GM12878 (cell line): ENCODE results near the gene MYBPC2. TPM values are rescaled to one million over a fixed set of nuclear protein-coding genes. Genes with fewer than 3 reads are reported as not detected.

ENCODE experiments used
- ATAC-seq: fragments of 200-7000 bp; cut with Tn5 transposase; 3 replicates; pipeline ENCODE4 v1.9.1; 2020; ENCODE audit warnings: mild to moderate bottlenecking, moderate library complexity
- BruUV-seq: library from RNA; stranded (reverse); fragments of 400-500 nt; replicated peaks from 2 replicates; lab custom pipeline; 2021; lab: Mats Ljungman, UMichigan
- CTCF ChIA-PET: fragments of 300-600 bp; sonication (Branson Sonifier 250); formaldehyde crosslinking; extraction: SDS; loops from one replicate; lab custom pipeline; 2021; ENCODE audit warnings: inconsistent platforms; lab: Yijun Ruan, JAX
- POLR2A ChIA-PET: fragments of 350-600 bp; formaldehyde crosslinking; extraction: SDS; loops from one replicate; lab custom pipeline; 2021; ENCODE audit warnings: inconsistent platforms; lab: Charles Lee
- RAD21 ChIA-PET: fragments of 300-600 bp; sonication (Branson Sonifier 250); formaldehyde crosslinking; loops from one replicate; lab custom pipeline; 2023; ENCODE audit warnings: antibody characterized with exemption; ENCODE audit not compliant: unreplicated experiment; lab: Charles Lee
- SMC1A ChIA-PET: fragments of 300-600 bp; sonication (Branson Sonifier 250); formaldehyde crosslinking; loops from one replicate; lab custom pipeline; 2023; ENCODE audit not compliant: unreplicated experiment, uncharacterized antibody; lab: Charles Lee
- DNase-seq: peaks from one replicate; pipeline ENCODE4 v3.0.0-alpha.2; 2011; ENCODE audit warnings: low read depth, low spot score
- FAIRE-seq: peaks from 3 replicates; lab custom pipeline; 2011; peaks lifted over from hg19 to GRCh38; lab: Jason Lieb, UNC
- H2AFZ ChIP-seq: 2 replicates; pipeline ENCODE4 v1.6.0; 2011; ENCODE audit warnings: low read depth, low read length, control low read depth; ENCODE audit not compliant: control insufficient read depth
- H3K27ac ChIP-seq: 2 replicates; pipeline ENCODE4 v1.5.1; 2011; ENCODE audit warnings: control low read depth; ENCODE audit not compliant: control insufficient read depth, insufficient read depth
- H3K27me3 ChIP-seq, 2 experiments: replicated peaks in 1 of 2; 2 replicates each; pipeline versions ENCODE4 v1.6.0 to v1.6.1; 2011; ENCODE audit warnings: low read length in 1 of 2; ENCODE audit not compliant: control insufficient read depth in 2 of 2, insufficient read depth in 2 of 2
- H3K36me3 ChIP-seq, 2 experiments: 2 replicates each; pipeline ENCODE4 v1.5.1; 2011; ENCODE audit warnings: low read length in 1 of 2; ENCODE audit not compliant: control insufficient read depth in 2 of 2, insufficient read depth in 2 of 2
- H3K4me1 ChIP-seq: 2 replicates; pipeline ENCODE4 v1.6.1; 2011; ENCODE audit warnings: mild to moderate bottlenecking, low read length, moderate library complexity, mixed read lengths; ENCODE audit not compliant: control insufficient read depth, insufficient read depth
- H3K4me2 ChIP-seq: 2 replicates; pipeline ENCODE4 v1.6.0; 2011; ENCODE audit warnings: control low read depth; ENCODE audit not compliant: control insufficient read depth, insufficient read depth
- H3K4me3 ChIP-seq: fragments of 200-600 bp; sonication (generic); 2 replicates; pipeline ENCODE4 v1.5.1; 2016
- H3K79me2 ChIP-seq: 2 replicates; pipeline ENCODE4 v1.6.0; 2011; ENCODE audit warnings: low read length; ENCODE audit not compliant: control insufficient read depth, insufficient read depth
- H3K9ac ChIP-seq: 2 replicates; pipeline ENCODE4 v1.8.0; 2011; ENCODE audit warnings: low read length, control low read depth, mixed read lengths; ENCODE audit not compliant: control insufficient read depth, insufficient read depth
- H3K9me3 ChIP-seq: replicated peaks from 3 replicates; pipeline ENCODE4 v1.5.1; 2011; ENCODE audit warnings: mild to moderate bottlenecking, low read length; ENCODE audit not compliant: control insufficient read depth, insufficient read depth
- H4K20me1 ChIP-seq: 2 replicates; pipeline ENCODE4 v1.6.0; 2011; ENCODE audit not compliant: control insufficient read depth, insufficient read depth
- CEBPB ChIP-seq, 2 experiments: fragments of 150-350 bp in 1 of 2; IDR thresholded peaks; 2 replicates each; pipeline ENCODE4 v1.6.1; 2012 to 2014; ENCODE audit warnings: low read depth in 2 of 2, low read length in 2 of 2, borderline replicate concordance in 1 of 2, inconsistent platforms in 1 of 2
- GABPA ChIP-seq: IDR thresholded peaks from 2 replicates; pipeline ENCODE4 v1.6.1; 2014; ENCODE audit warnings: antibody characterized with exemption, low read depth, mild to moderate bottlenecking, inconsistent platforms
- KLF5 ChIP-seq: fragments of 450-650 bp; IDR thresholded peaks from 2 replicates; pipeline ENCODE4 v1.6.1; 2014; ENCODE audit warnings: mild to moderate bottlenecking; ENCODE audit not compliant: partially characterized antibody
- MTA2 ChIP-seq: fragments of 450-650 bp; IDR thresholded peaks from 2 replicates; pipeline ENCODE4 v1.6.1; 2016; ENCODE audit warnings: low read depth, mild to moderate bottlenecking, moderate library complexity
- NBN ChIP-seq: fragments of 450-650 bp; IDR thresholded peaks from 2 replicates; pipeline ENCODE4 v1.6.1; 2016
- PAX5 ChIP-seq: IDR thresholded peaks from 2 replicates; pipeline ENCODE4 v1.6.1; 2011; ENCODE audit warnings: low read depth, low read length, borderline replicate concordance
- RAD51 ChIP-seq: fragments of 450-650 bp; IDR thresholded peaks from 2 replicates; pipeline ENCODE4 v1.6.1; 2016; ENCODE audit warnings: moderate library complexity, mild to moderate bottlenecking, inconsistent platforms
- RCOR1 ChIP-seq: conservative IDR thresholded peaks from 2 replicates; pipeline ENCODE4 v1.6.1; 2012; ENCODE audit warnings: low read depth, low read length, improper control_type of control experiment
- SRF ChIP-seq, 2 experiments: IDR thresholded peaks; 2 replicates each; pipeline ENCODE4 v1.6.1; 2011; ENCODE audit warnings: low read depth in 2 of 2, low read length in 2 of 2, mild to moderate bottlenecking in 1 of 2, moderate library complexity in 1 of 2
- ZNF217 ChIP-seq: fragments of 450-650 bp; IDR thresholded peaks from 2 replicates; pipeline ENCODE4 v1.6.1; 2017; ENCODE audit warnings: antibody characterized with exemption, mild to moderate bottlenecking
- WGBS: methylation state at CpG from one replicate; pipeline ENCODE4 v1.1.6; 2016; ENCODE audit warnings: low lambda C conversion rate; ENCODE audit not compliant: insufficient replicate concordance, insufficient coverage; ENCODE audit errors: missing lambda C conversion rate; 5-methylcytosine and 5-hydroxymethylcytosine counted together
- in situ Hi-C: fragments of 300-500 bp; cut with MboI; formaldehyde crosslinking; loops from 9 replicates; pipeline ENCODE4 v1.14.3; 2018; ENCODE audit warnings: mixed read lengths
- intact Hi-C: fragments of 100-400 bp; cut with micrococcal nuclease; formaldehyde crosslinking; loops from one replicate; pipeline ENCODE4 v1.14.2; 2022; ENCODE audit not compliant: unreplicated experiment
- polyA plus RNA-seq, 11 experiments: library from polyadenylated mRNA; depleted of rRNA in 4 of 11; unstranded in 6 of 11; stranded (reverse) in 5 of 11; fragments of >200 nt; fragmentation: Nextera tagmentation in 4 of 11; fragmentation: Illumina TruSeq in 1 of 11; extraction: Ambion mirVana in 4 of 11; extraction: Trizol in 1 of 11; gene quantifications; 1 replicate in 1 of 11; 2 replicates in 10 of 11; pipeline versions ENCODE4 v1.2.1 to v1.2.3, GENCODE V29; 2011 to 2016; ENCODE audit warnings: inconsistent platforms in 2 of 11, missing spikeins in 2 of 11, low read depth in 1 of 11
- total RNA-seq, 4 experiments: library from RNA; depleted of rRNA in 3 of 4; stranded (reverse); fragments of >200 nt in 3 of 4; fragmentation: Illumina TruSeq in 1 of 4; extraction: Trizol in 1 of 4; gene quantifications; 2 replicates each; pipeline versions ENCODE4 v1.2.1 to v1.2.3, GENCODE V29; 2013 to 2021
- TF ChIP-seq, protein P1 (sequence below): IDR thresholded peaks from 2 replicates; pipeline ENCODE4 v1.6.1; 2012; ENCODE audit warnings: low read depth, low read length, improper control_type of control experiment
- TF ChIP-seq, protein P2 (sequence below): fragments of 450-650 bp; formaldehyde crosslinking; IDR thresholded peaks from 2 replicates; pipeline ENCODE4 v1.4.0; 2020; ENCODE audit warnings: mild to moderate bottlenecking, moderate library complexity

The MYBPC2 gene
- total and polyA plus RNA-seq, 10 of the 15 experiments (the other 5 are each of a cell fraction or from before 2014, with no cell fraction given), result 0.09 to 2.6 (median 0.61) TPM

DNA sequence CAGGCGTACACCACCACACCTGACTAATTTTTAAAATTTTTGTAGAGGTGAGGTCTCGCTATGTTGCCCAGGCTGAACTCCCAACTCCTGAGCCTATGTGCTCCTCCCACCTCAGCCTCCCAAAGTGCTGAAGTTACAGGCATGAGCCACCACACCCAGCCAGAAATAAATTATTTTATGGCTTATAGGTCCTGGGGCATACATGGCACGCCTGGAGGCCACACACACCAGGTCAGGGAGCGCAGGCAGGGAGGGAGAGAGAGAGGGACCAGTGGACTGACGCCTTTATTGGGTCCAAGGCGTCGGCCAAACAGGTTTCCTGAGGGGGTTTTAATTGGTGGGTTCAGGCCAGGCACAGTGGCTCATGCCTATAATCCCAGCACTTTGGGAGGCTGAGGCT, 7.1 kb upstream of the MYBPC2 start:
- Histone ChIP-seq H4K20me1 (peaks cover 4% of the 10 kb centered on the region), H3K4me2 (no peak overlapping the region), H3K4me1 (peaks cover 42% of the 10 kb centered on the region), H3K36me3 (peaks cover 9 to 10% of the 10 kb centered on the region in 2 experiments; a peak in 3 of 4 replicates), H2AFZ (no peak overlapping the region), H3K9ac (no peak overlapping the region), H3K4me3 (no peak overlapping the region), H3K27ac (no peak overlapping the region), H3K79me2 (peaks cover 12% of the 10 kb centered on the region), H3K27me3 (no peaks in the 10 kb centered on the region), H3K9me3 (no peaks in the 10 kb centered on the region)
- TF ChIP-seq, protein P1, sequence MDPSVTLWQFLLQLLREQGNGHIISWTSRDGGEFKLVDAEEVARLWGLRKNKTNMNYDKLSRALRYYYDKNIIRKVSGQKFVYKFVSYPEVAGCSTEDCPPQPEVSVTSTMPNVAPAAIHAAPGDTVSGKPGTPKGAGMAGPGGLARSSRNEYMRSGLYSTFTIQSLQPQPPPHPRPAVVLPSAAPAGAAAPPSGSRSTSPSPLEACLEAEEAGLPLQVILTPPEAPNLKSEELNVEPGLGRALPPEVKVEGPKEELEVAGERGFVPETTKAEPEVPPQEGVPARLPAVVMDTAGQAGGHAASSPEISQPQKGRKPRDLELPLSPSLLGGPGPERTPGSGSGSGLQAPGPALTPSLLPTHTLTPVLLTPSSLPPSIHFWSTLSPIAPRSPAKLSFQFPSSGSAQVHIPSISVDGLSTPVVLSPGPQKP, result no peak
- no peak for TF ChIP-seq RCOR1
- no peak for TF ChIP-seq NBN
- no peak for TF ChIP-seq SRF (IDR thresholded peaks at IDR 0.05; ENCODE audit: low read depth in 2 of 2, low read length in 2 of 2)
- TF ChIP-seq GABPA, result no peak
- no peak for TF ChIP-seq RAD51
- no peak for TF ChIP-seq MTA2
- TF ChIP-seq CEBPB (IDR thresholded peaks at IDR 0.05; ENCODE audit: borderline replicate concordance in 1 of 2, low read depth in 2 of 2, low read length in 2 of 2), result no peak
- TF ChIP-seq, protein P2, sequence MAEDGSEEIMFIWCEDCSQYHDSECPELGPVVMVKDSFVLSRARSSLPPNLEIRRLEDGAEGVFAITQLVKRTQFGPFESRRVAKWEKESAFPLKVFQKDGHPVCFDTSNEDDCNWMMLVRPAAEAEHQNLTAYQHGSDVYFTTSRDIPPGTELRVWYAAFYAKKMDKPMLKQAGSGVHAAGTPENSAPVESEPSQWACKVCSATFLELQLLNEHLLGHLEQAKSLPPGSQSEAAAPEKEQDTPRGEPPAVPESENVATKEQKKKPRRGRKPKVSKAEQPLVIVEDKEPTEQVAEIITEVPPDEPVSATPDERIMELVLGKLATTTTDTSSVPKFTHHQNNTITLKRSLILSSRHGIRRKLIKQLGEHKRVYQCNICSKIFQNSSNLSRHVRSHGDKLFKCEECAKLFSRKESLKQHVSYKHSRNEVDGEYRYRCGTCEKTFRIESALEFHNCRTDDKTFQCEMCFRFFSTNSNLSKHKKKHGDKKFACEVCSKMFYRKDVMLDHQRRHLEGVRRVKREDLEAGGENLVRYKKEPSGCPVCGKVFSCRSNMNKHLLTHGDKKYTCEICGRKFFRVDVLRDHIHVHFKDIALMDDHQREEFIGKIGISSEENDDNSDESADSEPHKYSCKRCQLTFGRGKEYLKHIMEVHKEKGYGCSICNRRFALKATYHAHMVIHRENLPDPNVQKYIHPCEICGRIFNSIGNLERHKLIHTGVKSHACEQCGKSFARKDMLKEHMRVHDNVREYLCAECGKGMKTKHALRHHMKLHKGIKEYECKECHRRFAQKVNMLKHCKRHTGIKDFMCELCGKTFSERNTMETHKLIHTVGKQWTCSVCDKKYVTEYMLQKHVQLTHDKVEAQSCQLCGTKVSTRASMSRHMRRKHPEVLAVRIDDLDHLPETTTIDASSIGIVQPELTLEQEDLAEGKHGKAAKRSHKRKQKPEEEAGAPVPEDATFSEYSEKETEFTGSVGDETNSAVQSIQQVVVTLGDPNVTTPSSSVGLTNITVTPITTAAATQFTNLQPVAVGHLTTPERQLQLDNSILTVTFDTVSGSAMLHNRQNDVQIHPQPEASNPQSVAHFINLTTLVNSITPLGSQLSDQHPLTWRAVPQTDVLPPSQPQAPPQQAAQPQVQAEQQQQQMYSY (CRISPR knock-in tag), result no peak
- TF ChIP-seq ZNF217, result no peak
- no peak for TF ChIP-seq PAX5
- TF ChIP-seq KLF5, result no peak
- intact Hi-C loops, result no loop called here
- DNase-seq (no peak), ATAC-seq (no peak), FAIRE-seq (no peak)
- ChIA-PET CTCF (no interaction called here), POLR2A (no interaction called here), SMC1A (no interaction called here), RAD21 (no interaction called here)
- WGBS, result 82% methylated on average over 7 of the region's 7 CpGs
- no TSS peak for BruUV-seq
- in situ Hi-C loops, result no loop called here
